ENCODE data around the gene FBXW8.

The FBXW8 gene

GRCh38 chr12:116874324-116874995, 36.3 kb upstream of the FBXW8 start:
- TF ChIP-seq CTCF (IDR thresholded peaks at IDR 0.05) = no peak

- TF ChIP-seq CTCF (IDR thresholded peaks at IDR 0.05) = no peak
Observed at GRCh38 chr12:116876151-116876869, 34.4 kb upstream of the FBXW8 start.

- no peak for TF ChIP-seq CTCF (IDR thresholded peaks at IDR 0.05)
Observed at GRCh38 chr12:116878567-116879508, 31.9 kb upstream of the FBXW8 start.

- no peak for TF ChIP-seq CTCF (IDR thresholded peaks at IDR 0.05)
Observed at GRCh38 chr12:116879509-116880212, 31.1 kb upstream of the FBXW8 start.

- no peak for TF ChIP-seq CTCF (IDR thresholded peaks at IDR 0.05)
Observed at GRCh38 chr12:116880213-116880816, 30.4 kb upstream of the FBXW8 start.

- TF ChIP-seq CTCF (IDR thresholded peaks at IDR 0.05) = peak; percentile 45
Observed at GRCh38 chr12:116880817-116881324, 29.9 kb upstream of the FBXW8 start.

Data from LNCAP (cell line).